ENCODE measurements around the gene COA3.

The COA3 gene

DNA sequence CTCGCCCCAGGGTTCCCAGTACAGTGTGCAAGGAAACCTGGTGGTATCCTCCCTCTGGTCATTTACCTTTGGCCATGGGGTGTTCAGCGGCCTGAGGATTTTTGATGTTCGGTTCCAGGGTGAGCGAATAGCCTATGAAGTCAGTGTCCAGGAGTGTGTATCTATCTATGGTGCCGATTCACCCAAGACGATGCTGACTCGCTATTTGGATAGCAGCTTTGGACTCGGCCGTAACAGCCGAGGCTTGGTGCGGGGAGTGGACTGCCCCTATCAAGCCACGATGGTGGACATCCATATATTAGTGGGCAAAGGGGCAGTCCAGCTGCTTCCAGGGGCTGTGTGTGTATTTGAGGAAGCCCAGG lies 47.0 kb upstream of the COA3 start:
- Histone ChIP-seq H3K9me3 (ENCODE audit: control insufficient read depth, low read length) (no peaks in the 10 kb centered on the region), H3K4me3 (ENCODE audit: low read depth, low read length) (no peak overlapping the region), H3K36me3 (ENCODE audit: control insufficient read depth, insufficient read depth, low read length) (no peaks in the 10 kb centered on the region), H3K79me2 (no peaks in the 10 kb centered on the region), H3K27ac (no peak overlapping the region), H3K4me1 (no peaks in the 10 kb centered on the region), H3K9ac (no peak overlapping the region), H2AFZ (no peak overlapping the region), H3K27me3 (ENCODE audit: control insufficient read depth, insufficient read depth, low read length) (no peaks in the 10 kb centered on the region), H3K4me2 (ENCODE audit: low read length) (no peak overlapping the region)
- no peak for TF ChIP-seq CTCF (IDR thresholded peaks at IDR 0.05)

GRCh38 chr17:42844761-42845555 lies 46.5 kb upstream of the COA3 start:
- no peaks in the 10 kb centered on the region for H3K36me3 ChIP-seq (ENCODE audit: control insufficient read depth, insufficient read depth, low read length)
- TF ChIP-seq CTCF (IDR thresholded peaks at IDR 0.05) = no peak

DNA sequence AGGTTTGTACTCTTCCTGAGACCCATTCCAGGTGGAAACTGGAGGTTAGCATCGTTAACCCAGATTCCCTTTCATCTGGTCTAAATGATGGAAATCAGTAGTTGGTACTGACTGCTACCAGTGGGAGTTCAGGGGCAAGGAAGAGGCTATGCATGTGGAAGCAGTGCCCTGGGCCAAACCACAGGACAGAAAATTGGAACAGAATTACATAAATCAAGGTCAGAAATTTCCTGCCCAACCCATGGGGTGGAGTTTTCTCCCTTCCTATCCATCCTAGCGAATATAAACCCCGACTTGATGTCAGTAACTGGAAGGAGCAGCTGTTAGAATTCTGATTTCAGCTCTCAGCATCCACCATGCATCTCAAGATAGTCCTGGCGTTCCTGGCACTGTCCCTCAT lies 45.8 kb upstream of the COA3 start, which contains the start of gene AOC2:
Gene AOC2 (plus strand): TSS at position 310 of the 400 bp plus-strand sequence. CDS start 47 bp downstream, at position 357.
- Histone ChIP-seq H3K27ac (no peak within 1 kb of the TSS), H3K9ac (no peak within 1 kb of the TSS), H3K4me1 (no peaks in the 10 kb centered on the region), H3K27me3 (ENCODE audit: control insufficient read depth, insufficient read depth, low read length) (no peaks in the 10 kb centered on the region), H2AFZ (no peak within 1 kb of the TSS), H3K9me3 (ENCODE audit: control insufficient read depth, low read length) (no peaks in the 10 kb centered on the region), H3K4me2 (ENCODE audit: low read length) (no peak within 1 kb of the TSS), H3K36me3 (ENCODE audit: control insufficient read depth, insufficient read depth, low read length) (no peaks in the 10 kb centered on the region), H3K4me3 (ENCODE audit: low read depth, low read length) (no peak within 1 kb of the TSS), H3K79me2 (no peaks in the 10 kb centered on the region)
- TF ChIP-seq CTCF (IDR thresholded peaks at IDR 0.05) = no peak

More at GRCh38 chr17:42844761-42845555, 46.5 kb upstream of the COA3 start:
- H3K4me2 ChIP-seq (ENCODE audit: low read length) = no peak overlapping the region
- H3K4me1 ChIP-seq = no peaks in the 10 kb centered on the region
- H3K9ac ChIP-seq = no peak overlapping the region
- no peak overlapping the region for H2AFZ ChIP-seq
- H3K79me2 ChIP-seq = no peaks in the 10 kb centered on the region
- no peaks in the 10 kb centered on the region for H3K9me3 ChIP-seq (ENCODE audit: control insufficient read depth, low read length)
- no peak overlapping the region for H3K4me3 ChIP-seq (ENCODE audit: low read depth, low read length)
- H3K27ac ChIP-seq = no peak overlapping the region
- no peaks in the 10 kb centered on the region for H3K27me3 ChIP-seq (ENCODE audit: control insufficient read depth, insufficient read depth, low read length)

GRCh38 chr17:42843358-42843934 lies 44.9 kb upstream of the COA3 start:
- Histone ChIP-seq H2AFZ (no peak overlapping the region), H3K36me3 (ENCODE audit: control insufficient read depth, insufficient read depth, low read length) (no peaks in the 10 kb centered on the region), H3K4me1 (no peaks in the 10 kb centered on the region), H3K9me3 (ENCODE audit: control insufficient read depth, low read length) (no peaks in the 10 kb centered on the region), H3K79me2 (no peaks in the 10 kb centered on the region), H3K27me3 (ENCODE audit: control insufficient read depth, insufficient read depth, low read length) (no peaks in the 10 kb centered on the region), H3K4me2 (ENCODE audit: low read length) (no peak overlapping the region), H3K27ac (no peak overlapping the region), H3K9ac (no peak overlapping the region), H3K4me3 (ENCODE audit: low read depth, low read length) (no peak overlapping the region)
- TF ChIP-seq CTCF (IDR thresholded peaks at IDR 0.05) = peak; percentile 87
